Neural progenitor cell (in vitro differentiated cells): ENCODE results near the gene FARP2. TPM values are rescaled to one million over a fixed set of nuclear protein-coding genes. Genes with fewer than 3 reads are reported as not detected.

Experiments
- DNase-seq: peaks from one replicate; pipeline ENCODE4 v3.0.0-alpha.2; 2016; ENCODE audit warnings: low spot score
- H2AFZ ChIP-seq: fragments of 200-600 bp; sonication (generic); replicated peaks from 2 replicates; pipeline ENCODE4 v1.6.1; 2016; ENCODE audit warnings: antibody characterized with exemption
- H3F3A ChIP-seq: fragments of 200-600 bp; sonication (generic); 2 replicates; pipeline ENCODE4 v1.6.1; 2016; ENCODE audit warnings: antibody characterized with exemption, low read depth
- H3K27ac ChIP-seq: fragments of 200-600 bp; sonication (generic); 2 replicates; pipeline ENCODE4 v1.5.1; 2016; ENCODE audit warnings: mild to moderate bottlenecking
- H3K27me3 ChIP-seq: fragments of 200-600 bp; sonication (generic); 2 replicates; pipeline ENCODE4 v1.6.1; 2016; ENCODE audit warnings: mild to moderate bottlenecking, moderate library complexity
- H3K36me3 ChIP-seq: fragments of 200-600 bp; sonication (generic); 2 replicates; pipeline ENCODE4 v1.5.1; 2016
- H3K4me1 ChIP-seq: fragments of 200-600 bp; sonication (generic); 2 replicates; pipeline ENCODE4 v1.6.1; 2016; ENCODE audit warnings: mixed run types
- H3K4me2 ChIP-seq: fragments of 200-600 bp; sonication (generic); 2 replicates; pipeline ENCODE4 v1.6.1; 2016
- H3K4me3 ChIP-seq: fragments of 200-600 bp; sonication (generic); 2 replicates; pipeline ENCODE4 v1.5.1; 2016
- H3K79me2 ChIP-seq: fragments of 200-600 bp; sonication (generic); 2 replicates; pipeline ENCODE4 v1.6.1; 2016; ENCODE audit warnings: low read depth
- H3K9ac ChIP-seq: fragments of 200-600 bp; sonication (generic); 2 replicates; pipeline ENCODE4 v1.6.1; 2016
- H3K9me3 ChIP-seq: fragments of 200-600 bp; sonication (generic); 2 replicates; pipeline ENCODE4 v1.5.1; 2016; ENCODE audit warnings: low read depth
- H4K20me1 ChIP-seq: fragments of 200-600 bp; sonication (generic); 2 replicates; pipeline ENCODE4 v1.6.1; 2016; ENCODE audit warnings: low read depth
- H3K27ac Mint-ChIP-seq: 3 replicates; pipeline ENCODE4 v1.8.0; 2021; ENCODE audit warnings: mixed read lengths
- H3K27me3 Mint-ChIP-seq: 2 replicates; pipeline ENCODE4 v1.8.0; 2022; ENCODE audit warnings: low read depth, mild to moderate bottlenecking, inconsistent platforms, moderate library complexity, mixed read lengths; ENCODE audit not compliant: insufficient read depth
- H3K36me3 Mint-ChIP-seq: 3 replicates; pipeline ENCODE4 v1.8.0; 2021; ENCODE audit warnings: mixed read lengths
- H3K4me1 Mint-ChIP-seq: 3 replicates; pipeline ENCODE4 v1.8.0; 2021; ENCODE audit warnings: mixed read lengths
- H3K4me3 Mint-ChIP-seq: 3 replicates; pipeline ENCODE4 v1.8.0; 2021; ENCODE audit warnings: mild to moderate bottlenecking, moderate library complexity, mixed read lengths
- H3K9me3 Mint-ChIP-seq: 3 replicates; pipeline ENCODE4 v1.8.0; 2020; ENCODE audit warnings: mixed read lengths
- EZH2 ChIP-seq: fragments of 200-600 bp; sonication (generic); IDR thresholded peaks from 2 replicates; pipeline ENCODE4 v1.6.1; 2017; ENCODE audit warnings: antibody characterized with exemption, mild to moderate bottlenecking, moderate library complexity
- EZH2phosphoT487 ChIP-seq: fragments of 200-600 bp; sonication (generic); IDR thresholded peaks from 2 replicates; pipeline ENCODE4 v1.6.1; 2017; ENCODE audit warnings: antibody characterized with exemption
- total RNA-seq: library from RNA; depleted of rRNA; stranded (reverse); fragments of >200 nt; gene quantifications from 2 replicates; pipeline ENCODE4 v1.2.3, GENCODE V29; 2015; ENCODE audit warnings: low replicate concordance
- TF ChIP-seq, protein P1 (sequence below): fragments of 200-600 bp; sonication (generic); IDR thresholded peaks from 2 replicates; pipeline ENCODE4 v1.5.1; 2017; ENCODE audit warnings: antibody characterized with exemption, mild to moderate bottlenecking

Gene FARP2
- total RNA-seq, 1 donor from 2014 or later = 32.3 TPM

DNA sequence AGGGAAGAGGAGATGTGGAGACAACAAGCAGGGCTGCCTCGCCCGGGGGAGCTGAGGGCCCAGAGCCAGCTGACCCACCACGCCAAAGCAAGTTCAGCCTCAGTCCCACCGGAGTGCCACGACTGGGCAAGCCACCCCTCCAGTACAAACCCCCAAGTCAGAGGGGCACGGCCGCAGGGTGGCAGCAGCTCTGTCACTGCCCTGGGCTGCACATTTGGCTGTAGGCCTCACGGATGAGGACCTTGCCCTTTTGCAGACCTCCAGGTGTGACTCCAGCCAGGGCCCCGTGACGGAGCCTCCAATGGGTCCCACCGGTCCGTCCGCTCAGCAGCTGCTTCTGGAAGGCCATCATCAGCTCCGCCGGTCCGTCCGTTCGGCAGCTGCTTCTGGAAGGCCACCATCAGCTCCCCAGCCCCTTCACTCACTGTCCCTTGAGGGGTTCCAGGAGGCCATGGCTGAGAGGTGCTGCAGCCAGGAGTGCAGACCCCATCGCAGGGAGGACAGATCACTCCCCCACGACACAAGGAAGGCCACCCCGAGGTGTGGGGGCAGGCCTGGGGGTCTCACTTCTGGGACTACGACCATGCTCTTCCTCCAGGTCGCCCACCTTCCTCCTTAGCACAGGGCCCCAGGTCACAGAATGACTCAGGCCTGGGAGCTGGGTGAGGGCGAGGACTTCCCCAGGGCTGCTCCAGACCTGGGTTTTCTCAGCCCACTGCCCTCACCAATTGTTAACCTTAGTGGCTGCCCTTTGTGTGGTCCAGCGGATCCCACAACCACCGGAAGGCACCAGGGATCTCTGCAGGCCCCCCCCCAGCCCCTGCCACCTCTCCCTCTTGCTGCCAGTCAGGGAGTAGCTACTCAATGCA is 176.9 kb downstream of the FARP2 start:
- no peaks in the 10 kb centered on the region for H3F3A ChIP-seq
- H3K36me3 ChIP-seq = no peaks in the 10 kb centered on the region
- Mint-ChIP-seq H3K9me3 (no peaks in the 10 kb centered on the region), H3K36me3 (no peaks in the 10 kb centered on the region), H3K4me1 (peaks cover 21% of the 10 kb centered on the region), H3K27me3 (peaks cover 10% of the 10 kb centered on the region), H3K27ac (no peak overlapping the region), H3K4me3 (no peak overlapping the region)
- no peaks in the 10 kb centered on the region for H3K79me2 ChIP-seq
- no peaks in the 10 kb centered on the region for H3K9me3 ChIP-seq
- no peak overlapping the region for H3K4me2 ChIP-seq
- H2AFZ ChIP-seq = no peak overlapping the region
- no peak overlapping the region for H3K9ac ChIP-seq
- H3K4me1 ChIP-seq = peaks cover 7% of the 10 kb centered on the region
- H4K20me1 ChIP-seq = no peaks in the 10 kb centered on the region
- no peak overlapping the region for H3K4me3 ChIP-seq
- TF ChIP-seq, protein P1, sequence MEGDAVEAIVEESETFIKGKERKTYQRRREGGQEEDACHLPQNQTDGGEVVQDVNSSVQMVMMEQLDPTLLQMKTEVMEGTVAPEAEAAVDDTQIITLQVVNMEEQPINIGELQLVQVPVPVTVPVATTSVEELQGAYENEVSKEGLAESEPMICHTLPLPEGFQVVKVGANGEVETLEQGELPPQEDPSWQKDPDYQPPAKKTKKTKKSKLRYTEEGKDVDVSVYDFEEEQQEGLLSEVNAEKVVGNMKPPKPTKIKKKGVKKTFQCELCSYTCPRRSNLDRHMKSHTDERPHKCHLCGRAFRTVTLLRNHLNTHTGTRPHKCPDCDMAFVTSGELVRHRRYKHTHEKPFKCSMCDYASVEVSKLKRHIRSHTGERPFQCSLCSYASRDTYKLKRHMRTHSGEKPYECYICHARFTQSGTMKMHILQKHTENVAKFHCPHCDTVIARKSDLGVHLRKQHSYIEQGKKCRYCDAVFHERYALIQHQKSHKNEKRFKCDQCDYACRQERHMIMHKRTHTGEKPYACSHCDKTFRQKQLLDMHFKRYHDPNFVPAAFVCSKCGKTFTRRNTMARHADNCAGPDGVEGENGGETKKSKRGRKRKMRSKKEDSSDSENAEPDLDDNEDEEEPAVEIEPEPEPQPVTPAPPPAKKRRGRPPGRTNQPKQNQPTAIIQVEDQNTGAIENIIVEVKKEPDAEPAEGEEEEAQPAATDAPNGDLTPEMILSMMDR = no peak
- TF ChIP-seq EZH2phosphoT487 (no peak), EZH2 (no peak)
- peaks cover 8% of the 10 kb centered on the region for H3K27me3 ChIP-seq
- H3K27ac ChIP-seq = no peak overlapping the region
- no peak for DNase-seq

DNA sequence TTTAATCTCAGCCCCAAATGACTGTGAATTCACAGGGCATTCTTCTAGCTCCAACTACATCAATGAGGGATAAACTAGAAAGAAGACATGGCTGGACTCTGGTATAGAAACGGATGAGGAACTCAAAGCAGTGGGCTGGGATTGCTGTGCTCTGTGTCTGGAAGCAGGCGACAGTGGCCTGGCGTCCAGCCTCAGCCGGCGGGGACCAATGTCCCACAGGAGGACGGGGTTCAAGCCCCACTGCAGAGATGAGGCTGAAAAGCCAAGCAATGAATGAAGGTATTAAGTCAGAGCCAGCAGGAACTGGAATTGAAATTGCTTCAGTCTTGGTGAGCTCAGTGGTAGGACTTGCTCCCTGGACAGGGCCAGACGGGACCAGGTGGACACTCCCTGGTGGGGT is 178.2 kb downstream of the FARP2 start:
- Histone ChIP-seq H3K27ac (no peak overlapping the region), H3K27me3 (peaks cover 20% of the 10 kb centered on the region), H4K20me1 (no peaks in the 10 kb centered on the region), H3K4me3 (no peak overlapping the region), H3F3A (no peaks in the 10 kb centered on the region), H3K79me2 (no peaks in the 10 kb centered on the region), H2AFZ (no peak overlapping the region), H3K36me3 (no peaks in the 10 kb centered on the region), H3K9me3 (no peaks in the 10 kb centered on the region), H3K4me2 (no peak overlapping the region), H3K4me1 (peaks cover 7% of the 10 kb centered on the region), H3K9ac (no peak overlapping the region)
- Mint-ChIP-seq H3K27ac (no peak overlapping the region), H3K9me3 (no peaks in the 10 kb centered on the region), H3K36me3 (no peaks in the 10 kb centered on the region), H3K27me3 (peaks cover 13% of the 10 kb centered on the region), H3K4me1 (peaks cover 31% of the 10 kb centered on the region), H3K4me3 (no peak overlapping the region)
- no peak for DNase-seq
- TF ChIP-seq EZH2phosphoT487 (no peak), EZH2 (no peak)
- TF ChIP-seq, protein P1 = no peak

DNA sequence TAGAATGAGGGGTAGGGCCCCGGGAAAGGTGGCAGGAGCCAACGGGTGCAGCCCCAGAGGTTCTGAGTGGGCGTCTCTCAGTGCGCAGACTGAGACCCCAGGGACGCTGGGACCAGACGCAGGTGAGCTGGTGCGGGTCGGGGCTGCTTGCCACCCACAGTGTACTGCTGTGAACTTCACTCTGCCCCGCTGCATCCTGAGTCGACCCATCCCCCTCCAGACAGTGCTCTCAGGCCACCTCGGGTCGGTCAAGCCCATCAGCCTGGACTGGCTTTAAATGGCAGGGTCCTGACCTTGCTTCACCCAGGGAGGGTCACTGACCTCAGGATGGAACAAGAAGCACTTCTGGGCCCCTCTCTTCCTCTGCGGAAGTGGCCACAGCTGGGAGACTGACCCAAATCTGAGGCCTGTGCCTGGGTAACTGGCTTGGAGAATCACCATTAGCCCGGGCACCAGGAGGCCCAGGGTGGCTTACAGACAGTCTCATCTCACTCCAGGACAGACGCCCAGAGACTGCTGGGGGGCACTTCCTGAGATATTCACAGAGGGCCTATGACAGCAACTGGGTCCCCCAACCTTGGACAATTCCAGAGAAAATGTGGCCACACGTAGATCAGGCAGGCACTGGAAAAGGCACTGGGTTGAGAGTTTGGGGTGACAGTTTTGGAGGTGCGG is 178.8 kb downstream of the FARP2 start:
- Mint-ChIP-seq H3K27me3 (peaks cover 15% of the 10 kb centered on the region), H3K9me3 (no peaks in the 10 kb centered on the region), H3K4me3 (no peak overlapping the region), H3K4me1 (peaks cover 32% of the 10 kb centered on the region), H3K36me3 (no peaks in the 10 kb centered on the region), H3K27ac (no peak overlapping the region)
- Histone ChIP-seq H3K79me2 (no peaks in the 10 kb centered on the region), H3K27ac (no peak overlapping the region), H3K4me3 (no peak overlapping the region), H3K36me3 (no peaks in the 10 kb centered on the region), H3K27me3 (peaks cover 26% of the 10 kb centered on the region), H3K4me2 (no peak overlapping the region), H3K4me1 (peaks cover 7% of the 10 kb centered on the region), H3F3A (no peaks in the 10 kb centered on the region), H4K20me1 (no peaks in the 10 kb centered on the region), H3K9ac (no peak overlapping the region), H3K9me3 (no peaks in the 10 kb centered on the region), H2AFZ (no peak overlapping the region)
- no peak for TF ChIP-seq EZH2
- DNase-seq = no peak
